GM12878 (cell line): ENCODE results near the gene FKBP15.

ENCODE experiments used
- CTCF ChIP-seq, 3 experiments: IDR thresholded peaks in 2 of 3; conservative IDR thresholded peaks in 1 of 3; 2 replicates each; pipeline ENCODE4 v1.5.1; 2011; ENCODE audit warnings: low read depth in 3 of 3, low read length in 3 of 3, mild to moderate bottlenecking in 3 of 3, control low read depth in 2 of 3, moderate library complexity in 2 of 3, inconsistent platforms in 1 of 3, mixed read lengths in 1 of 3; ENCODE audit not compliant: control insufficient read depth in 2 of 3, insufficient read depth in 1 of 3; ENCODE audit errors: extremely low read depth in 1 of 3
- EP300 ChIP-seq, 2 experiments: fragments of 150-350 bp in 1 of 2; IDR thresholded peaks; 2 replicates each; pipeline ENCODE4 v1.6.1; 2011 to 2012; ENCODE audit warnings: low read depth in 2 of 2, low read length in 2 of 2, borderline replicate concordance in 1 of 2, improper control_type of control experiment in 1 of 2, inconsistent platforms in 1 of 2; ENCODE audit not compliant: control insufficient read depth in 1 of 2
- MAX ChIP-seq: IDR thresholded peaks from 2 replicates; pipeline ENCODE4 v1.6.1; 2012; ENCODE audit warnings: low read depth, low read length, improper control_type of control experiment
- NFIC ChIP-seq: IDR thresholded peaks from 2 replicates; pipeline ENCODE4 v1.6.1; 2012; ENCODE audit warnings: low read depth, mild to moderate bottlenecking, inconsistent platforms, low read length, moderate library complexity
- NRF1 ChIP-seq: conservative IDR thresholded peaks from 2 replicates; pipeline ENCODE4 v1.6.1; 2011; ENCODE audit warnings: mild to moderate bottlenecking, low read depth, low read length, improper control_type of control experiment
- POLR2A ChIP-seq: IDR thresholded peaks from 2 replicates; pipeline ENCODE4 v1.6.1; 2011; ENCODE audit warnings: low read depth, mild to moderate bottlenecking, low read length
- RELA ChIP-seq: fragments of 450-650 bp; IDR thresholded peaks from 2 replicates; pipeline ENCODE4 v1.8.0; 2014; ENCODE audit warnings: borderline replicate concordance; ENCODE audit not compliant: partially characterized antibody
- SMARCA5 ChIP-seq: fragments of 450-650 bp; IDR thresholded peaks from 2 replicates; pipeline ENCODE4 v1.6.1; 2017; ENCODE audit warnings: mild to moderate bottlenecking
- SPI1 ChIP-seq: IDR thresholded peaks from 2 replicates; pipeline ENCODE4 v1.6.1; 2011; ENCODE audit warnings: low read depth, mild to moderate bottlenecking, low read length, moderate library complexity, borderline replicate concordance; ENCODE audit not compliant: insufficient read depth
- SRF ChIP-seq, 2 experiments: IDR thresholded peaks; 2 replicates each; pipeline ENCODE4 v1.6.1; 2011; ENCODE audit warnings: low read depth in 2 of 2, low read length in 2 of 2, mild to moderate bottlenecking in 1 of 2, moderate library complexity in 1 of 2
- ZSCAN29 ChIP-seq: fragments of 450-650 bp; IDR thresholded peaks from 2 replicates; pipeline ENCODE4 v1.6.1; 2017; ENCODE audit warnings: mild to moderate bottlenecking, moderate library complexity

- TF ChIP-seq POLR2A (no peak), NRF1 (no peak), NFIC (no peak), MAX (no peak), SRF (IDR thresholded peaks at IDR 0.05; ENCODE audit: low read depth in 2 of 2, low read length in 2 of 2) (no peak), SMARCA5 (no peak), ZSCAN29 (no peak), CTCF (IDR thresholded peaks at IDR 0.05 in 2 of 3, conservative IDR thresholded peaks at IDR 0.05 in 1 of 3; ENCODE audit: control insufficient read depth in 2 of 3, extremely low read depth in 1 of 3, insufficient read depth in 1 of 3, low read depth in 3 of 3, low read length in 3 of 3) (no peak), RELA (no peak), SPI1 (no peak), EP300 (IDR thresholded peaks at IDR 0.05; ENCODE audit: borderline replicate concordance in 1 of 2, control insufficient read depth in 1 of 2, low read depth in 2 of 2, low read length in 2 of 2) (no peak)
Observed at GRCh38 chr9:113223963-113224362, 2.9 kb upstream of the FKBP15 start.
